HG02798 (cell line): ENCODE data around the gene FASTK.
"Not testable (repeated sequence)": the region's sequence is repeated elsewhere in the genome, so short reads cannot be mapped to it uniquely, and the experiment has no call there.

ENCODE experiments used
- ATAC-seq: cut with Tn5 transposase; IDR thresholded peaks from one replicate; pipeline ENCODE4 v1.9.1; 2021; ENCODE audit warnings: mild to moderate bottlenecking; ENCODE audit not compliant: unreplicated experiment, poor library complexity

FASTK gene

GRCh38 chr7:151032936-151033863 is 47.4 kb downstream of the FASTK start:
- no peak for ATAC-seq

- ATAC-seq = no peak
Observed at GRCh38 chr7:151031011-151031410, 49.6 kb downstream of the FASTK start.

- ATAC-seq = no peak
Observed at GRCh38 chr7:151028948-151029501, 51.6 kb downstream of the FASTK start.

- peak; percentile 98 for ATAC-seq
Observed at GRCh38 chr7:151028131-151028947, 52.3 kb downstream of the FASTK start, which contains the start of gene ABCB8. ABCB8 (plus strand) TSS chr7:151028450; CDS start chr7:151028516, 66 bp downstream.

GRCh38 chr7:151027728-151028130 is 52.9 kb downstream of the FASTK start:
- ATAC-seq = not testable (repeated sequence)

- not testable (repeated sequence) for ATAC-seq
Observed at GRCh38 chr7:151026771-151027727, 53.6 kb downstream of the FASTK start.
